HG02759 (cell line): ENCODE results near the gene PCNX1.
"Not testable (repeated sequence)": the region's sequence is repeated elsewhere in the genome, so short reads cannot be mapped to it uniquely, and the experiment has no call there.

ENCODE experiments used
- ATAC-seq: cut with Tn5 transposase; IDR thresholded peaks from one replicate; pipeline ENCODE4 v1.9.1; 2021; ENCODE audit warnings: mild to moderate bottlenecking, moderate library complexity; ENCODE audit not compliant: unreplicated experiment

PCNX1 gene

GRCh38 chr14:71005076-71005475 lies 97.8 kb downstream of the PCNX1 start:
- no peak for ATAC-seq

GRCh38 chr14:71006200-71006563 lies 98.9 kb downstream of the PCNX1 start:
- no peak for ATAC-seq

GRCh38 chr14:71011479-71011878 lies 104.2 kb downstream of the PCNX1 start:
- no peak for ATAC-seq

GRCh38 chr14:71012888-71013287 lies 105.6 kb downstream of the PCNX1 start:
- no peak for ATAC-seq

GRCh38 chr14:71013551-71014192 lies 106.4 kb downstream of the PCNX1 start:
- no peak for ATAC-seq

- ATAC-seq = not testable (repeated sequence)
These were observed 112.7 kb downstream of the PCNX1 start for GRCh38 chr14:71019917-71020316.

- no peak for ATAC-seq
These were observed 114.2 kb downstream of the PCNX1 start for GRCh38 chr14:71021347-71022011.

GRCh38 chr14:71022012-71022869 lies 115.0 kb downstream of the PCNX1 start:
- no peak for ATAC-seq

GRCh38 chr14:71022939-71023338 lies 115.7 kb downstream of the PCNX1 start:
- ATAC-seq = no peak

- ATAC-seq = no peak
These were observed 122.0 kb downstream of the PCNX1 start for GRCh38 chr14:71029236-71029781.

GRCh38 chr14:71031000-71031399 lies 123.7 kb downstream of the PCNX1 start:
- no peak for ATAC-seq

GRCh38 chr14:71036433-71036832 lies 129.2 kb downstream of the PCNX1 start:
- ATAC-seq = no peak

GRCh38 chr14:71048393-71048792 lies 141.1 kb downstream of the PCNX1 start:
- ATAC-seq = no peak

GRCh38 chr14:71049435-71050133 lies 142.3 kb downstream of the PCNX1 start:
- ATAC-seq = no peak

GRCh38 chr14:71050227-71050823 lies 143.1 kb downstream of the PCNX1 start:
- ATAC-seq = no peak

GRCh38 chr14:71054706-71055105 lies 147.4 kb downstream of the PCNX1 start:
- ATAC-seq = no peak

GRCh38 chr14:71056168-71056567 lies 148.9 kb downstream of the PCNX1 start:
- no peak for ATAC-seq

- ATAC-seq = no peak
These were observed 153.0 kb downstream of the PCNX1 start for GRCh38 chr14:71060274-71060673.

GRCh38 chr14:71060825-71061455 lies 153.7 kb downstream of the PCNX1 start:
- ATAC-seq = no peak

- ATAC-seq = no peak
These were observed 154.2 kb downstream of the PCNX1 start for GRCh38 chr14:71061458-71061857.
